Endodermal cell (in vitro differentiated cells): ENCODE measurements around the gene LPIN1. TPM values are rescaled to one million over a fixed set of nuclear protein-coding genes. Genes with fewer than 3 reads are reported as not detected.

Experiments used
- DNase-seq: peaks from one replicate; pipeline ENCODE4 v3.0.0-alpha.2; 2017
- H3K27ac ChIP-seq: 2 replicates; pipeline ENCODE4 v1.5.1; 2013; ENCODE audit warnings: mild to moderate bottlenecking, low read depth, low read length, moderate library complexity
- H3K27me3 ChIP-seq: 2 replicates; pipeline ENCODE4 v1.6.1; 2013; ENCODE audit warnings: mild to moderate bottlenecking, low read length, moderate library complexity; ENCODE audit not compliant: insufficient read depth, control insufficient read depth, poor library complexity, severe bottlenecking
- H3K36me3 ChIP-seq: 2 replicates; pipeline ENCODE4 v1.7.0; 2013; ENCODE audit warnings: mild to moderate bottlenecking, low read length, moderate library complexity; ENCODE audit not compliant: control insufficient read depth, insufficient read depth
- H3K4me1 ChIP-seq: one replicate; pipeline ENCODE4 v1.7.0; 2013; ENCODE audit warnings: low read length; ENCODE audit not compliant: control insufficient read depth, insufficient read depth
- H3K4me3 ChIP-seq: 2 replicates; pipeline ENCODE4 v1.5.1; 2013; ENCODE audit warnings: mild to moderate bottlenecking, low read length, moderate library complexity
- H3K9ac ChIP-seq: 2 replicates; pipeline ENCODE4 v1.6.1; 2013; ENCODE audit warnings: mild to moderate bottlenecking, low read length, moderate library complexity; ENCODE audit not compliant: poor library complexity, severe bottlenecking; ENCODE audit errors: extremely low read depth
- H3K9me3 ChIP-seq: 2 replicates; pipeline ENCODE4 v1.6.1; 2013; ENCODE audit warnings: mild to moderate bottlenecking, low read length, moderate library complexity; ENCODE audit not compliant: control insufficient read depth
- H3K27ac Mint-ChIP-seq: 2 replicates; pipeline ENCODE4 v1.8.0; 2020; ENCODE audit warnings: mixed read lengths
- H3K27me3 Mint-ChIP-seq: 2 replicates; pipeline ENCODE4 v1.8.0; 2021; ENCODE audit warnings: mild to moderate bottlenecking, mixed read lengths; ENCODE audit not compliant: insufficient read depth
- H3K36me3 Mint-ChIP-seq: 2 replicates; pipeline ENCODE4 v1.8.0; 2020; ENCODE audit warnings: low read depth, mixed read lengths
- H3K4me1 Mint-ChIP-seq: 2 replicates; pipeline ENCODE4 v1.8.0; 2020; ENCODE audit warnings: mixed read lengths
- H3K4me3 Mint-ChIP-seq: 2 replicates; pipeline ENCODE4 v1.8.0; 2020; ENCODE audit warnings: mild to moderate bottlenecking, moderate library complexity, mixed read lengths
- H3K9me3 Mint-ChIP-seq: 2 replicates; pipeline ENCODE4 v1.8.0; 2020; ENCODE audit warnings: mild to moderate bottlenecking, mixed read lengths
- WGBS, 2 experiments: methylation state at CpG; one replicate each; pipeline versions ENCODE4 v1.1.5 to v1.1.7; 2013; ENCODE audit warnings: missing lambda C conversion rate in 2 of 2, mixed read lengths in 1 of 2; ENCODE audit not compliant: insufficient coverage in 1 of 2, insufficient read length in 1 of 2; 5-methylcytosine and 5-hydroxymethylcytosine counted together
- total RNA-seq, 2 donors: library from RNA; stranded (reverse); fragmentation: NEBNext Ultra II Directional in 1 of 2; extraction: Animal tissue kit (Norgen Biotek cat#: 25700) in 1 of 2; gene quantifications; 2 replicates in 1 of 2; 3 replicates in 1 of 2; pipeline ENCODE4 v1.2.1, GENCODE V29; 2021
- TF ChIP-seq, protein P1 (sequence below): fragments of 200-600 bp; sonication (generic); conservative IDR thresholded peaks from 2 replicates; pipeline ENCODE4 v1.5.0; 2021; ENCODE audit warnings: antibody characterized with exemption, mild to moderate bottlenecking

Gene LPIN1
- total RNA-seq, 2 donors from 2014 or later: 23.9 to 24.3 TPM

- TF ChIP-seq, protein P1, sequence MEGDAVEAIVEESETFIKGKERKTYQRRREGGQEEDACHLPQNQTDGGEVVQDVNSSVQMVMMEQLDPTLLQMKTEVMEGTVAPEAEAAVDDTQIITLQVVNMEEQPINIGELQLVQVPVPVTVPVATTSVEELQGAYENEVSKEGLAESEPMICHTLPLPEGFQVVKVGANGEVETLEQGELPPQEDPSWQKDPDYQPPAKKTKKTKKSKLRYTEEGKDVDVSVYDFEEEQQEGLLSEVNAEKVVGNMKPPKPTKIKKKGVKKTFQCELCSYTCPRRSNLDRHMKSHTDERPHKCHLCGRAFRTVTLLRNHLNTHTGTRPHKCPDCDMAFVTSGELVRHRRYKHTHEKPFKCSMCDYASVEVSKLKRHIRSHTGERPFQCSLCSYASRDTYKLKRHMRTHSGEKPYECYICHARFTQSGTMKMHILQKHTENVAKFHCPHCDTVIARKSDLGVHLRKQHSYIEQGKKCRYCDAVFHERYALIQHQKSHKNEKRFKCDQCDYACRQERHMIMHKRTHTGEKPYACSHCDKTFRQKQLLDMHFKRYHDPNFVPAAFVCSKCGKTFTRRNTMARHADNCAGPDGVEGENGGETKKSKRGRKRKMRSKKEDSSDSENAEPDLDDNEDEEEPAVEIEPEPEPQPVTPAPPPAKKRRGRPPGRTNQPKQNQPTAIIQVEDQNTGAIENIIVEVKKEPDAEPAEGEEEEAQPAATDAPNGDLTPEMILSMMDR: no peak
- no peaks in the 10 kb centered on the region for H3K9me3 ChIP-seq
- no peak for DNase-seq
- Mint-ChIP-seq H3K27ac (no peak overlapping the region), H3K36me3 (no peaks in the 10 kb centered on the region), H3K27me3 (peaks cover 4% of the 10 kb centered on the region), H3K4me1 (no peaks in the 10 kb centered on the region), H3K4me3 (no peak overlapping the region), H3K9me3 (peaks cover 7% of the 10 kb centered on the region)
- H3K4me3 ChIP-seq: no peak overlapping the region
- no peak overlapping the region for H3K27ac ChIP-seq
- H3K9ac ChIP-seq: no peak overlapping the region
- no peaks in the 10 kb centered on the region for H3K27me3 ChIP-seq
- no peaks in the 10 kb centered on the region for H3K36me3 ChIP-seq
- WGBS, 2 experiments: 94 to 100% methylated on average over 2 to 3 of the region's 3 CpGs
- H3K4me1 ChIP-seq: no peaks in the 10 kb centered on the region
Observed at GRCh38 chr2:11708106-11708505, 38.3 kb upstream of the LPIN1 start.

GRCh38 chr2:11709293-11709692, 37.1 kb upstream of the LPIN1 start:
- H3K27ac ChIP-seq: no peak overlapping the region
- H3K9ac ChIP-seq: no peak overlapping the region
- no peaks in the 10 kb centered on the region for H3K4me1 ChIP-seq
- 94 to 95% methylated on average over 8 of the region's 8 CpGs for WGBS, 2 experiments
- Mint-ChIP-seq H3K4me3 (no peak overlapping the region), H3K27me3 (peaks cover 4% of the 10 kb centered on the region), H3K36me3 (no peaks in the 10 kb centered on the region), H3K9me3 (peaks cover 7% of the 10 kb centered on the region), H3K27ac (no peak overlapping the region), H3K4me1 (peaks cover 7% of the 10 kb centered on the region)
- no peak overlapping the region for H3K4me3 ChIP-seq
- no peaks in the 10 kb centered on the region for H3K27me3 ChIP-seq
- no peaks in the 10 kb centered on the region for H3K9me3 ChIP-seq
- no peak for DNase-seq
- TF ChIP-seq, protein P1: no peak
- H3K36me3 ChIP-seq: no peaks in the 10 kb centered on the region

GRCh38 chr2:11710210-11710609, 36.2 kb upstream of the LPIN1 start:
- Mint-ChIP-seq H3K4me3 (no peak overlapping the region), H3K27me3 (peaks cover 6% of the 10 kb centered on the region), H3K27ac (no peak overlapping the region), H3K4me1 (peaks cover 13% of the 10 kb centered on the region), H3K9me3 (peaks cover 7% of the 10 kb centered on the region), H3K36me3 (no peaks in the 10 kb centered on the region)
- Histone ChIP-seq H3K9me3 (no peaks in the 10 kb centered on the region), H3K27me3 (no peaks in the 10 kb centered on the region), H3K9ac (no peak overlapping the region), H3K36me3 (no peaks in the 10 kb centered on the region), H3K4me1 (no peaks in the 10 kb centered on the region), H3K27ac (no peak overlapping the region), H3K4me3 (no peak overlapping the region)
- WGBS, 2 experiments: 96 to 98% methylated on average over 2 to 3 of the region's 3 CpGs
- DNase-seq: no peak
- TF ChIP-seq, protein P1: no peak
